HG02623 (cell line): ENCODE data around the gene MTFR1L.

ENCODE experiments used
- ATAC-seq: cut with Tn5 transposase; IDR thresholded peaks from one replicate; pipeline ENCODE4 v1.9.1; 2021; ENCODE audit warnings: moderate library complexity; ENCODE audit not compliant: unreplicated experiment

The MTFR1L gene

GRCh38 chr1:25787760-25788166 is 32.0 kb upstream of the MTFR1L start:
- ATAC-seq: no peak

- ATAC-seq: no peak
Measured at GRCh38 chr1:25790472-25790871, 29.3 kb upstream of the MTFR1L start.

- no peak for ATAC-seq
Measured at GRCh38 chr1:25792115-25792514, 27.6 kb upstream of the MTFR1L start.

- no peak for ATAC-seq
Measured at GRCh38 chr1:25793585-25794170, 26.1 kb upstream of the MTFR1L start.

- no peak for ATAC-seq
Measured at GRCh38 chr1:25794325-25794724, 25.4 kb upstream of the MTFR1L start.

- no peak for ATAC-seq
Measured at GRCh38 chr1:25795211-25795610, 24.5 kb upstream of the MTFR1L start.

- no peak for ATAC-seq
Measured at GRCh38 chr1:25795946-25796810, 23.6 kb upstream of the MTFR1L start.

- no peak for ATAC-seq
Measured at GRCh38 chr1:25796811-25797458, 22.8 kb upstream of the MTFR1L start.

GRCh38 chr1:25797939-25798338 is 21.8 kb upstream of the MTFR1L start:
- ATAC-seq: no peak

- ATAC-seq: no peak
Measured at GRCh38 chr1:25798666-25799351, 20.9 kb upstream of the MTFR1L start.

- no peak for ATAC-seq
Measured at GRCh38 chr1:25799352-25799934, 20.3 kb upstream of the MTFR1L start.

- ATAC-seq: no peak
Measured at GRCh38 chr1:25799935-25800702, 19.6 kb upstream of the MTFR1L start, which contains the start of gene SELENON. Gene SELENON (plus strand): TSS chr1:25800193. CDS start chr1:25800231, 38 bp downstream.

GRCh38 chr1:25800703-25801377 is 18.9 kb upstream of the MTFR1L start:
- no peak for ATAC-seq

- ATAC-seq: no peak
Measured at GRCh38 chr1:25802915-25803314, 16.8 kb upstream of the MTFR1L start.

GRCh38 chr1:25803368-25803767 is 16.4 kb upstream of the MTFR1L start:
- ATAC-seq: no peak

GRCh38 chr1:25804244-25804963 is 15.3 kb upstream of the MTFR1L start:
- ATAC-seq: no peak

- no peak for ATAC-seq
Measured at GRCh38 chr1:25804964-25805862, 14.5 kb upstream of the MTFR1L start.

GRCh38 chr1:25805863-25806225 is 13.9 kb upstream of the MTFR1L start:
- ATAC-seq: no peak
